Activated T-helper 17 cell treated with anti-CD3 and anti-CD28 coated beads, Interleukin-2, amount 50 U/mL, for 72 hours (primary cell): Measurements from ENCODE around the gene PTPRD. TPM values are rescaled to one million over a fixed set of nuclear protein-coding genes. Genes with fewer than 3 reads are reported as not detected.

Experiments used
- ATAC-seq: fragments of 150-1000 bp; cut with Tn5 transposase; replicated peaks from 2 replicates; pipeline ENCODE4 v1.10.0; 2021; ENCODE audit warnings: mild to moderate bottlenecking, moderate library complexity
- H3K27ac Mint-ChIP-seq: one replicate; pipeline ENCODE4 v1.8.0; 2022; ENCODE audit warnings: mixed read lengths
- H3K27me3 Mint-ChIP-seq: one replicate; pipeline ENCODE4 v1.8.0; 2022; ENCODE audit warnings: mixed read lengths
- H3K36me3 Mint-ChIP-seq: one replicate; pipeline ENCODE4 v1.8.0; 2022; ENCODE audit warnings: low read depth, mild to moderate bottlenecking, mixed read lengths
- H3K4me1 Mint-ChIP-seq: one replicate; pipeline ENCODE4 v1.8.0; 2022; ENCODE audit warnings: mixed read lengths
- H3K4me3 Mint-ChIP-seq: one replicate; pipeline ENCODE4 v1.8.0; 2022; ENCODE audit warnings: mild to moderate bottlenecking, mixed read lengths
- H3K9me3 Mint-ChIP-seq: one replicate; pipeline ENCODE4 v1.8.0; 2022; ENCODE audit warnings: mixed read lengths
- total RNA-seq, 2 donors: library from RNA; stranded (reverse); gene quantifications; one replicate each; pipeline ENCODE4 v1.2.3, GENCODE V29; 2022

PTPRD gene
- total RNA-seq, 2 donors from 2014 or later, result 0.04 TPM; not detected in 1

- H3K27me3 Mint-ChIP-seq, result no peaks in the 10 kb centered on the region
- no peak for ATAC-seq
- H3K4me1 Mint-ChIP-seq, result no peaks in the 10 kb centered on the region
- H3K4me3 Mint-ChIP-seq, result no peak overlapping the region
- H3K27ac Mint-ChIP-seq, result no peak overlapping the region
- H3K36me3 Mint-ChIP-seq, result no peaks in the 10 kb centered on the region
- H3K9me3 Mint-ChIP-seq, result no peaks in the 10 kb centered on the region
Measured at GRCh38 chr9:8655071-8655470, 1957.7 kb downstream of the PTPRD start.

GRCh38 chr9:8653855-8654254 lies 1958.9 kb downstream of the PTPRD start:
- no peak overlapping the region for H3K4me3 Mint-ChIP-seq
- no peak for ATAC-seq
- H3K4me1 Mint-ChIP-seq, result no peaks in the 10 kb centered on the region
- H3K27ac Mint-ChIP-seq, result no peak overlapping the region
- no peaks in the 10 kb centered on the region for H3K27me3 Mint-ChIP-seq
- H3K9me3 Mint-ChIP-seq, result no peaks in the 10 kb centered on the region
- H3K36me3 Mint-ChIP-seq, result no peaks in the 10 kb centered on the region

GRCh38 chr9:8653111-8653510 lies 1959.7 kb downstream of the PTPRD start:
- Mint-ChIP-seq H3K4me3 (no peak overlapping the region), H3K4me1 (no peaks in the 10 kb centered on the region), H3K9me3 (no peaks in the 10 kb centered on the region), H3K27me3 (no peaks in the 10 kb centered on the region), H3K27ac (no peak overlapping the region), H3K36me3 (no peaks in the 10 kb centered on the region)
- ATAC-seq, result no peak

DNA sequence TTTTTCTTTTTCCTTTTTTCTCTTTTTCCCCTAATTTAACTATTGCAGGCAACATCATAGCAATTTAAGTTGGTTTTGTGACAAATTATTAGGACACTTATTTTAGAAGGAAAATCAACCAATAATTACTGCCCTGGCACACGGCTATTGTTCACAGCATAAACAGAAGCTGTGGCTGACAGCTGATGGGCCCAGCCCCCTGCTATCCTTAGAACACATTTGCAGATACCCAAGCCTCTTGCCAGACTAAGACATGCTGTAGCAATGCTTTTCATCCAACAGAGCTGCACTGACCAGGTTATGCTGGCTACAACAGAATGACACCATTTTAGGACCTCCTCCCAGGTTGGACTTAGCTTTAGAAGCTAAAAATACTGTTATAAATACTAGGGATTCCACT lies 1960.5 kb downstream of the PTPRD start:
- no peak overlapping the region for H3K4me3 Mint-ChIP-seq
- no peak overlapping the region for H3K27ac Mint-ChIP-seq
- no peaks in the 10 kb centered on the region for H3K27me3 Mint-ChIP-seq
- ATAC-seq, result no peak
- H3K4me1 Mint-ChIP-seq, result no peaks in the 10 kb centered on the region
- H3K9me3 Mint-ChIP-seq, result no peaks in the 10 kb centered on the region
- H3K36me3 Mint-ChIP-seq, result no peaks in the 10 kb centered on the region

- no peaks in the 10 kb centered on the region for H3K9me3 Mint-ChIP-seq
- no peaks in the 10 kb centered on the region for H3K36me3 Mint-ChIP-seq
- H3K4me3 Mint-ChIP-seq, result no peak overlapping the region
- ATAC-seq, result no peak
- no peaks in the 10 kb centered on the region for H3K4me1 Mint-ChIP-seq
- H3K27ac Mint-ChIP-seq, result no peak overlapping the region
- H3K27me3 Mint-ChIP-seq, result no peaks in the 10 kb centered on the region
Measured at GRCh38 chr9:8651846-8652215, 1961.0 kb downstream of the PTPRD start.

GRCh38 chr9:8651070-8651845 lies 1961.5 kb downstream of the PTPRD start:
- H3K27me3 Mint-ChIP-seq, result no peaks in the 10 kb centered on the region
- no peaks in the 10 kb centered on the region for H3K9me3 Mint-ChIP-seq
- H3K4me3 Mint-ChIP-seq, result no peak overlapping the region
- H3K27ac Mint-ChIP-seq, result no peak overlapping the region
- H3K4me1 Mint-ChIP-seq, result no peaks in the 10 kb centered on the region
- no peak for ATAC-seq
- no peaks in the 10 kb centered on the region for H3K36me3 Mint-ChIP-seq

- H3K27me3 Mint-ChIP-seq, result no peaks in the 10 kb centered on the region
Measured at GRCh38 chr9:8649807-8650206, 1963.0 kb downstream of the PTPRD start.

GRCh38 chr9:8649160-8649559 lies 1963.6 kb downstream of the PTPRD start:
- Mint-ChIP-seq H3K9me3 (no peaks in the 10 kb centered on the region), H3K4me3 (no peak overlapping the region), H3K27ac (no peak overlapping the region), H3K4me1 (no peaks in the 10 kb centered on the region), H3K27me3 (no peaks in the 10 kb centered on the region), H3K36me3 (no peaks in the 10 kb centered on the region)
- ATAC-seq, result no peak

More at GRCh38 chr9:8649807-8650206, 1963.0 kb downstream of the PTPRD start:
- Mint-ChIP-seq H3K36me3 (no peaks in the 10 kb centered on the region), H3K4me3 (no peak overlapping the region), H3K9me3 (no peaks in the 10 kb centered on the region), H3K4me1 (no peaks in the 10 kb centered on the region), H3K27ac (no peak overlapping the region)
- ATAC-seq, result no peak

DNA sequence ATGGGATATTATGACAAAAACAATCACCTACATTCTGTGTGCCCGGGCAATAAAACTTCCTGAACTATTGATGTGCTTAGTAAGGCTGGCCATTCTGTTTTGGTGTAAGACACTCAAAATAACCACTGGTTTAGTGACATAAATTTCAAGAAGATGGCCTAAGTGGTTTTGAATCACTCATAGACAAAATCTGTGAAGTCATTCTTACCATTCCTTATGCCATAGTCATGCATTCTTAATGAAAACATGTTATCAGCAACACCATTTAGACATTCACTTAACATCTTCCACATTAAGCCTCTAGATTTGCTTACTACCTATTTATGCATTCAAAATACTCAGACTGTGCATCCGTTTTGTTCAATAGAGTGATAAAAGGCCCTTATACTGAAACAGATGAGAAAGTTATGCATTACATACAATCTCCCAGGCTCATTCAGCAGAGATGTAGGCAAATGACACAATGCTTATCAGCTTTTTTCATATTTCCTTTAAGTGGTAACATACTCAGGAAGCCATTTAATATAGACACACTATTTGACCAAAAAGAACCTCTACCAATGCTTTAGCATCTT lies 1964.4 kb downstream of the PTPRD start:
- H3K4me3 Mint-ChIP-seq, result no peak overlapping the region
- H3K36me3 Mint-ChIP-seq, result no peaks in the 10 kb centered on the region
- H3K9me3 Mint-ChIP-seq, result no peaks in the 10 kb centered on the region
- no peaks in the 10 kb centered on the region for H3K27me3 Mint-ChIP-seq
- no peaks in the 10 kb centered on the region for H3K4me1 Mint-ChIP-seq
- ATAC-seq, result no peak
- H3K27ac Mint-ChIP-seq, result no peak overlapping the region

- Mint-ChIP-seq H3K27ac (no peak overlapping the region), H3K27me3 (no peaks in the 10 kb centered on the region), H3K4me1 (no peaks in the 10 kb centered on the region), H3K36me3 (no peaks in the 10 kb centered on the region), H3K9me3 (no peaks in the 10 kb centered on the region), H3K4me3 (no peak overlapping the region)
- ATAC-seq, result no peak
Measured at GRCh38 chr9:8647824-8648223, 1965.0 kb downstream of the PTPRD start.

- Mint-ChIP-seq H3K9me3 (no peaks in the 10 kb centered on the region), H3K27ac (no peak overlapping the region), H3K36me3 (no peaks in the 10 kb centered on the region), H3K4me1 (no peaks in the 10 kb centered on the region), H3K27me3 (no peaks in the 10 kb centered on the region), H3K4me3 (no peak overlapping the region)
- no peak for ATAC-seq
Measured at GRCh38 chr9:8644571-8644970, 1968.2 kb downstream of the PTPRD start.

DNA sequence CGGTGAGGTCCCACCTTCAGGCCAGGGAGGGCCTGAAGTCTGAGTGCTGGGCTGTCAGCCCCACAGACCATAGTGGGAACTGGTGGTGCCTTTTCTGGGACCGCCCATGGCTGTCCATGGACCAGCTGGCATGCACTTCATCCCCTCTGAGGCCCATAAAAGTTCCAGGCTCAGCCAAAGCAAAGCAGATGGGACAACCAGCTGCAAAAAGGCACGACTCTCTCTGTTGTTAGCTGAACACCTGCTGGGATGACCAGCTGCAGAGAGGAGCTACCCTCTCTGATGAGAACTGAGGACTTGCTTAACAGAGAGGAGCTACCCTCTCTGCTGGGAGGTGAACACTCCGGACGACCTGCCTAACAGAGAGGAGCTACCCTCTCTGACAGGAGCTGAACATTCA lies 1968.9 kb downstream of the PTPRD start:
- no peaks in the 10 kb centered on the region for H3K27me3 Mint-ChIP-seq
- H3K4me1 Mint-ChIP-seq, result no peaks in the 10 kb centered on the region
- H3K9me3 Mint-ChIP-seq, result no peaks in the 10 kb centered on the region
- no peaks in the 10 kb centered on the region for H3K36me3 Mint-ChIP-seq
- ATAC-seq, result no peak
- H3K4me3 Mint-ChIP-seq, result no peak overlapping the region
- no peak overlapping the region for H3K27ac Mint-ChIP-seq

DNA sequence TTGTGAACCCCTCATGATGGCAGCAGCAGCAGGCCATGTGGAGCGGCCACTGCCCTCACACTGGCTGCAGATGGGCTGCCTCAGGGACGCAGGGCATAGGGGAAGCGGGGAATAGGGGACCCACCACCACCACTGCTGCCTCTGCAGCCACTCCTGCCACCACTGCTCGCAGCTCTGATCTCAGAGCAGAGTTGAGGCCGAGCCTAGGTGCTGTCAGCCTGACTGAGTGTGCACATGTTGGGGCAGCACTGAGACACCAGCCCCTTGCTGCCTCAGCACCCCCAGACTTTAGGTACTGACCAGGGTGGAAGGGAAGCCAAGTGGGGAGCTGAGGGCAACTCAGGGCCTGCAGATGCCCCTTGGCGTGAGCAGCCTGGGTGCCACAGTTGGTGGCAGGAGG lies 1969.3 kb downstream of the PTPRD start:
- no peak overlapping the region for H3K4me3 Mint-ChIP-seq
- H3K27me3 Mint-ChIP-seq, result no peaks in the 10 kb centered on the region
- no peak for ATAC-seq
- H3K4me1 Mint-ChIP-seq, result no peaks in the 10 kb centered on the region
- H3K9me3 Mint-ChIP-seq, result no peaks in the 10 kb centered on the region
- H3K36me3 Mint-ChIP-seq, result no peaks in the 10 kb centered on the region
- no peak overlapping the region for H3K27ac Mint-ChIP-seq

DNA sequence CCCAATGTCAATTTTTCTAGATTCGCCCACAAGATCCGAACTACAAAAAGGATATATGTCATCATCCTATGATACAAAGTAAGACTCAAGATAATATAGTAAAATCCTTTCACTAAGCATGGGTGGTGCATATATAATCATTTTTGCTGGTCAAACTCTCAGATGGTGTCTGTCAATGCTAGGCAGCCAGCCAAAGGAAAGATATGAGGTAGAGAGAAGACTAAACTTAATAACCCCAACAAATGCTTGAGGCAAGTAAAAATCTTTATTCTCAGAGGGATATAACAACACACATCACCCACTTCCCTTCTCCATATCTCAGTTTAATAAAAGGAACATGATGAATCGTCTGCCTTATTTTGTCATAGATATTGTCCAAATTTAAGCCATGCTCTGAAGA lies 1972.0 kb downstream of the PTPRD start:
- no peaks in the 10 kb centered on the region for H3K36me3 Mint-ChIP-seq
- no peak for ATAC-seq

DNA sequence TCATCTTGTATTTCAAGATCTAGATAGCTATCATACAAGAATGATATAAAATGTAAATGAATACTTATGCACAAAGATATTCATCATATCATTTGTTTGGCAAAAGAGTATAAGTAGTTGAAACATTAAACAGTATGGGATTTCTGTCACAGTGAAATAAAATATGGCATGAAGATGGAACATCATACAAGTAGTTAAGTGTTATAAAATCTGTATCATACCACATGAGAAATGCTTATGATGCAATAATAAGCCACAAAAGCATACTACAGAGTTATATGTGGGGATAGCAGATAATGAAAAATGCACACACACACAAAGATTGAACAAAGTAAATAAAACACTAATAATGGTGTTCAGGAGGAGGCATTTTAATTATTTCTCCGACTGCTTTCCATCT lies 1975.2 kb downstream of the PTPRD start:
- no peaks in the 10 kb centered on the region for H3K36me3 Mint-ChIP-seq
- no peak overlapping the region for H3K4me3 Mint-ChIP-seq
- ATAC-seq, result no peak
- no peaks in the 10 kb centered on the region for H3K9me3 Mint-ChIP-seq
- no peak overlapping the region for H3K27ac Mint-ChIP-seq
- no peaks in the 10 kb centered on the region for H3K4me1 Mint-ChIP-seq
- H3K27me3 Mint-ChIP-seq, result peaks cover 7% of the 10 kb centered on the region

More for the DNA sequence above, 1972.0 kb downstream of the PTPRD start:
- no peaks in the 10 kb centered on the region for H3K9me3 Mint-ChIP-seq
- H3K27ac Mint-ChIP-seq, result no peak overlapping the region
- H3K4me3 Mint-ChIP-seq, result no peak overlapping the region
- H3K4me1 Mint-ChIP-seq, result no peaks in the 10 kb centered on the region
- no peaks in the 10 kb centered on the region for H3K27me3 Mint-ChIP-seq
